Measurements from ENCODE around the gene KRT9.
"Not testable (repeated sequence)": the region's sequence is repeated elsewhere in the genome, so short reads cannot be mapped to it uniquely, and the experiment has no call there.

DNA sequence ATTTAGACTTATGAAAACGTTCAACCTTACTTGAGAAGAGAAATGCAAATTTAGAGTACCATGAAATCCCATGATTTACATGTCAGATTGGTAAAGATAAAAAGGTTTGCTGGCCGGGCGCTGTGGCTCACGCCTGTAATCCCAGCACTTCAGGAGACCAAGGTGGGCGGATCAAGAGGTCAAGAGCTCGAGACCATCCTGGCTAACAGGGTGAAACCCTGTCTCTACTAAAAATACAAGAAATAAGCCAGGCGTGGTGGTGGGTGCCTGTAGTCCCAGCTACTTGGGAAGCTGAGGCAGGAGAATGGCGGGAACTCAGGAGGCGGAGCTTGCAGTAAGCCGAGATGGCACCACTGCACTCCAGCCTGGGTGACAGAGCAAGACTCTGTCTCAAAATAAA lies 29.1 kb downstream of the KRT9 start:
- TF ChIP-seq ZFP37 (CRISPR knock-in tag; IDR thresholded peaks at IDR 0.05; ENCODE audit: borderline replicate concordance); RFX3 (CRISPR knock-in tag; IDR thresholded peaks at IDR 0.05); HES4 (CRISPR knock-in tag; IDR thresholded peaks at IDR 0.05; ENCODE audit: borderline replicate concordance); MAZ (IDR thresholded peaks at IDR 0.05; ENCODE audit: borderline replicate concordance, low read depth, low read length); MAZ (CRISPR knock-in tag; IDR thresholded peaks at IDR 0.05; ENCODE audit: low read depth); ZNF138 (CRISPR knock-in tag; IDR thresholded peaks at IDR 0.05; ENCODE audit: low read depth); EP300 (IDR thresholded peaks at IDR 0.05; ENCODE audit: low read depth in 2 of 2, low read length in 2 of 2); EP300 (CRISPR knock-in tag; IDR thresholded peaks at IDR 0.05; ENCODE audit: borderline replicate concordance); SRF (IDR thresholded peaks at IDR 0.05; ENCODE audit: low read depth, low read length); ZNF431 (CRISPR knock-in tag; IDR thresholded peaks at IDR 0.05; ENCODE audit: borderline replicate concordance, low read depth); SAFB2 (CRISPR knock-in tag; IDR thresholded peaks at IDR 0.05; ENCODE audit: borderline replicate concordance, low read depth); BHLHE40 (IDR thresholded peaks at IDR 0.05; ENCODE audit: low read length); CHD2 (IDR thresholded peaks at IDR 0.05; ENCODE audit: low read depth, low read length): not testable (repeated sequence)
- TF ChIP-seq, protein P1, sequence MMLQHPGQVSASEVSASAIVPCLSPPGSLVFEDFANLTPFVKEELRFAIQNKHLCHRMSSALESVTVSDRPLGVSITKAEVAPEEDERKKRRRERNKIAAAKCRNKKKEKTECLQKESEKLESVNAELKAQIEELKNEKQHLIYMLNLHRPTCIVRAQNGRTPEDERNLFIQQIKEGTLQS (CRISPR knock-in tag; IDR thresholded peaks at IDR 0.05): not testable (repeated sequence)
- TF ChIP-seq, protein P2, sequence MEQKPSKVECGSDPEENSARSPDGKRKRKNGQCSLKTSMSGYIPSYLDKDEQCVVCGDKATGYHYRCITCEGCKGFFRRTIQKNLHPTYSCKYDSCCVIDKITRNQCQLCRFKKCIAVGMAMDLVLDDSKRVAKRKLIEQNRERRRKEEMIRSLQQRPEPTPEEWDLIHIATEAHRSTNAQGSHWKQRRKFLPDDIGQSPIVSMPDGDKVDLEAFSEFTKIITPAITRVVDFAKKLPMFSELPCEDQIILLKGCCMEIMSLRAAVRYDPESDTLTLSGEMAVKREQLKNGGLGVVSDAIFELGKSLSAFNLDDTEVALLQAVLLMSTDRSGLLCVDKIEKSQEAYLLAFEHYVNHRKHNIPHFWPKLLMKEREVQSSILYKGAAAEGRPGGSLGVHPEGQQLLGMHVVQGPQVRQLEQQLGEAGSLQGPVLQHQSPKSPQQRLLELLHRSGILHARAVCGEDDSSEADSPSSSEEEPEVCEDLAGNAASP (CRISPR knock-in tag; IDR thresholded peaks at IDR 0.05; ENCODE audit: borderline replicate concordance): not testable (repeated sequence)

All from HepG2 (cell line).